ENCODE data around the gene GGT5.

DNA sequence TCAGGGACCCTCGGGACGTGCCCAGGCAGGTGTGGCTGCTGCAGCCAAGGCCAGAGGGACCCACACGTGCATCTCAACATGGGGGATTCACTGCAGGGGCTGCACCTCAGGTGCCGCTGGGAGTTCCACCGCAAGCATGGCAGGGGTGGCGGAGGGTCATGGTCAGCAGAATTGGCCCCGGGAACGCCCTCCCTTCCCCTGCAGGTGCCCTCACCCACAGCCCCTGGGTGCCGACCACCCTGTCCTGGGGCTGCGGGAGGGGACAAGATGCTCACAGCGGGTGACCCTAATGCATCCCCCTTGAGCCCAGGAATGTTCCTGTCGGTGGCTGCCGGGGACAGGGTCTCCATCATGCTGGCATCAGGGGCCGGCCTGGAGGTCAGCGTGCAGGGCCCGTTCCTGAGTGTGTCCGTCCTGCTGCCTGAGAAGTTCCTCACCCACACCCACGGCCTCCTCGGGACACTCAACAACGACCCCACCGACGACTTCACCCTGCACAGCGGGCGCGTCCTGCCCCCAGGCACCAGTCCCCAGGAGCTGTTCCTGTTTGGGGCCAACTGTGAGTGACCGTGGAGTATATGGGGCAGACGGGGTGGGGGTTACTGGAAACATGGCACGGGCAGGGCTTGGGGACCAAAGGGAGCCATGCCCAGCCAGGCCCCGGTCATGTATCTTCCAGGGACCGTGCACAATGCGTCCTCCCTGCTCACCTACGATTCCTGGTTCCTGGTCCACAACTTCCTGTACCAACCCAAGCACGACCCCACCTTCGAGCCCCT is 57.8 kb downstream of the GGT5 start:
- TF ChIP-seq KLF6 (CRISPR knock-in tag; IDR thresholded peaks at IDR 0.05), result no peak
- TF ChIP-seq, protein P1, sequence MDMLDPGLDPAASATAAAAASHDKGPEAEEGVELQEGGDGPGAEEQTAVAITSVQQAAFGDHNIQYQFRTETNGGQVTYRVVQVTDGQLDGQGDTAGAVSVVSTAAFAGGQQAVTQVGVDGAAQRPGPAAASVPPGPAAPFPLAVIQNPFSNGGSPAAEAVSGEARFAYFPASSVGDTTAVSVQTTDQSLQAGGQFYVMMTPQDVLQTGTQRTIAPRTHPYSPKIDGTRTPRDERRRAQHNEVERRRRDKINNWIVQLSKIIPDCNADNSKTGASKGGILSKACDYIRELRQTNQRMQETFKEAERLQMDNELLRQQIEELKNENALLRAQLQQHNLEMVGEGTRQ (IDR thresholded peaks at IDR 0.05; ENCODE audit: low read depth, low read length), result no peak
- TF ChIP-seq, protein P1 (CRISPR knock-in tag; IDR thresholded peaks at IDR 0.05; ENCODE audit: borderline replicate concordance), result no peak

Measured in HepG2 (cell line).